Right cardiac atrium (tissue), 5 donors: Measurements from ENCODE around the gene TSPAN33. TPM values are rescaled to one million over a fixed set of nuclear protein-coding genes. Genes with fewer than 3 reads are reported as not detected.

Experiments
- ATAC-seq, 2 donors: fragments of 200-7000 bp; cut with Tn5 transposase; one replicate each; pipeline versions ENCODE4 v1.8.0 to v1.9.1; 2020; ENCODE audit warnings: moderate library complexity in 2 of 2, mild to moderate bottlenecking in 1 of 2
- DNase-seq, 3 donors: peaks; one replicate each; pipeline ENCODE4 v3.0.0-alpha.2; 2020
- H3K27ac ChIP-seq: one replicate; pipeline ENCODE4 v1.5.1; 2013; ENCODE audit warnings: mild to moderate bottlenecking, low read length, control low read depth, moderate library complexity
- H3K27me3 ChIP-seq: one replicate; pipeline ENCODE4 v1.6.1; 2013; ENCODE audit not compliant: control insufficient read depth, insufficient read depth
- H3K4me1 ChIP-seq: one replicate; pipeline ENCODE4 v1.6.1; 2013; ENCODE audit warnings: low read length; ENCODE audit not compliant: control insufficient read depth, insufficient read depth
- H3K4me3 ChIP-seq: one replicate; pipeline ENCODE4 v1.5.1; 2013; ENCODE audit warnings: low read length, control low read depth
- H3K9me3 ChIP-seq: one replicate; pipeline ENCODE4 v1.6.1; 2013; ENCODE audit warnings: low read length; ENCODE audit not compliant: control insufficient read depth
- WGBS: extraction: QIAGEN DNeasy Blood & Tissue Kit; methylation state at CpG from one replicate; pipeline ENCODE4 v1.1.7; 2013; 5-methylcytosine and 5-hydroxymethylcytosine counted together
- intact Hi-C, 4 donors: fragments of 100-400 bp; cut with DNase I; formaldehyde crosslinking; loops; one replicate each; pipeline versions ENCODE4 v1.11.0 to v1.14.0; 2022 to 2023
- long read RNA-seq, 4 donors: library from polyadenylated mRNA; unstranded; transcript quantifications; one replicate each; pipeline ENCODE4 v2.0.0, GENCODE V29; 2020 to 2021
- polyA plus RNA-seq: library from polyadenylated mRNA; stranded (reverse); fragments of 200-250 nt; gene quantifications from one replicate; pipeline ENCODE4 v1.2.3, GENCODE V29; 2013
- total RNA-seq, 4 donors: library from RNA; stranded (reverse); fragmentation: NEBNext Ultra II Directional; extraction: Animal tissue kit (Norgen Biotek cat#: 25700); gene quantifications; one replicate each; pipeline ENCODE4 v1.2.1, GENCODE V29; 2021
- donor health status: healthy with polysubstance abuse.
- donor health status: DM: no; HTN: yes; CAD: no.
- donor health status: DM: no; HTN: no; CAD: no.
- donor health status: DM: no; HTN: yes; CAD: no; lungs with severe emphysema.
- donor health status: DM: yes; HTN: yes; CAD: no.

TSPAN33 gene, protein sequence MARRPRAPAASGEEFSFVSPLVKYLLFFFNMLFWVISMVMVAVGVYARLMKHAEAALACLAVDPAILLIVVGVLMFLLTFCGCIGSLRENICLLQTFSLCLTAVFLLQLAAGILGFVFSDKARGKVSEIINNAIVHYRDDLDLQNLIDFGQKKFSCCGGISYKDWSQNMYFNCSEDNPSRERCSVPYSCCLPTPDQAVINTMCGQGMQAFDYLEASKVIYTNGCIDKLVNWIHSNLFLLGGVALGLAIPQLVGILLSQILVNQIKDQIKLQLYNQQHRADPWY
- total RNA-seq = 10 to 100 TPM; 12.8 to 17.8 (median 13.2) TPM
- polyA plus RNA-seq = 7.4 TPM
- long read RNA-seq, donor 1, transcript TSPAN33-201 (8 exons, 1,863 nt) = major isoform, 55 of 59 reads
- long read RNA-seq, donor 1, partial matches to known transcripts = 2 of 59 reads
- long read RNA-seq, donor 1, other reads (novel, unspliced or antisense) = 2 of 59 reads
- long read RNA-seq, donor 2, transcript TSPAN33-201 (8 exons, 1,863 nt) = major isoform, 30 of 33 reads
- long read RNA-seq, donor 2, partial matches to known transcripts = 1 of 33 reads
- long read RNA-seq, donor 2, other reads (novel, unspliced or antisense) = 2 of 33 reads
- long read RNA-seq, donor 3, partial matches to known transcripts = 3 of 6 reads
- long read RNA-seq, donor 3, other reads (novel, unspliced or antisense) = 0 of 6 reads
- long read RNA-seq, donor 4, transcript TSPAN33-201 (8 exons, 1,863 nt) = major isoform, 26 of 32 reads
- long read RNA-seq, donor 4, partial matches to known transcripts = 1 of 32 reads
- long read RNA-seq, donor 4, other reads (novel, unspliced or antisense) = 5 of 32 reads

DNA sequence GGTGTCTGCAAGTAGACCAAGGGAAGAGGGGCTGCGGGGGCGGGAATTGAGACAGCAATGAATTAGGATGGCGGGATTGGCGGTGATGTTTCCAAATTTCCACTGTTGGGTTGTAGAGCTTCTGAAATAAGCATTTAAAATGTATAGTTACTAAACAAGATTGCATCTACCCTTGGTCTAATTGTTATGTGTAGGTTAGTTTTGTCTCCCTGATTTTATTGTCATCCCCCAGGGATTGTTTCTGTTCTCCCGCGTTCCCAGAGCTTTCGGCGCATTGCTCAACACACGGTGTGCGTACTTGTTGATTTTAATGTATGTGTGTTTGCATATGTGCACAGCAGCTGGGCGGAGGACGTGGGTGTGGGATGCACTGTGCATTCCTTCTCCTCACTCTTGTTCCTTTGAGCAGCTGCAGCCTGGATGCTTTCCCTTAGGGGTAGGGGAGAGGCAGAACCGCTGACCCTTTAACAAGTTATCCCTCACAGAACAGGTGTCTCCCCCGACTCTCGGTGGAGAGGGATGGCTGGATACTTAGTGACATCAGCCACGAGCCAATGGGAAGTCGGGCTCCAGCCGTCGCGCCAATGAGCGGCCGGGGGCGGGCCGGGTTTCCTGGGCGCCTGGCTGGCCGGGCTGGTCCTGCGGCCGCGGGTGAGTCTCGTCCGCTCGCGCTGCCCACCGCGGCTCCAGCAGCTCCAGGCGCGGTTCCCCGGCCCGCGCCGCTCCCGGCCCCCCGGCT lies at the start of gene TSPAN33:
Gene TSPAN33 (plus strand): TSS at position 613 of the 739 bp plus-strand sequence. CDS start 274 bp downstream, outside the sequence.
- DNase-seq = peak; percentile 75 to 93 (median 91)
- H3K9me3 ChIP-seq = no peaks in the 10 kb centered on the region
- intact Hi-C loops = no loop called here
- no peaks in the 10 kb centered on the region for H3K27me3 ChIP-seq
- ATAC-seq = peak; percentile 91 to 96
- H3K4me3 ChIP-seq = peak within 1 kb of the TSS; percentile 90
- H3K4me1 ChIP-seq = peaks cover 4% of the 10 kb centered on the region
- 2% methylated on average over 43 of the region's 43 CpGs for WGBS
- no peak within 1 kb of the TSS for H3K27ac ChIP-seq

DNA sequence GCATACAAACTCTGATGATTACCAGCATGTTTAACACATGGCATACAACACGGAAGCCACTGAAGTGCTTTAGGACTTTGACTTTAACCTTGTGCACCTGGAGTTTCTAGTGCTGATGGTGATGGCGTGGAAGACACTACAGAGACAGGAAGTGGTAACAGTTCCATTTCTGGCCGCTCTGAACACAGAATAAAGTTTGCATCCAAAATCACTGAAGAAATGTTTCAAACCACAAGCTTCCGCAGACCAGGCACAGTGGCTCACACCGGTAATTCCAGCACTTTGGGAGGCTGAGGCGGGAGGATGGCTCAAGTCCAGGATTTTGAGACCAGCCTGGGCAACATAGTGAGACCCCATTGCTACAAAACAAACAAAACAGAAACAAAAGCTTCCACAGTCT lies 49.2 kb upstream of the TSPAN33 start:
- intact Hi-C loops = loop anchor here in 1 of 4 donors (10.0 kb wide), 1 partner anchor 200 kb away; no protein-coding TSS in a partner anchor
- WGBS = 57% methylated on average over 6 of the region's 6 CpGs

DNA sequence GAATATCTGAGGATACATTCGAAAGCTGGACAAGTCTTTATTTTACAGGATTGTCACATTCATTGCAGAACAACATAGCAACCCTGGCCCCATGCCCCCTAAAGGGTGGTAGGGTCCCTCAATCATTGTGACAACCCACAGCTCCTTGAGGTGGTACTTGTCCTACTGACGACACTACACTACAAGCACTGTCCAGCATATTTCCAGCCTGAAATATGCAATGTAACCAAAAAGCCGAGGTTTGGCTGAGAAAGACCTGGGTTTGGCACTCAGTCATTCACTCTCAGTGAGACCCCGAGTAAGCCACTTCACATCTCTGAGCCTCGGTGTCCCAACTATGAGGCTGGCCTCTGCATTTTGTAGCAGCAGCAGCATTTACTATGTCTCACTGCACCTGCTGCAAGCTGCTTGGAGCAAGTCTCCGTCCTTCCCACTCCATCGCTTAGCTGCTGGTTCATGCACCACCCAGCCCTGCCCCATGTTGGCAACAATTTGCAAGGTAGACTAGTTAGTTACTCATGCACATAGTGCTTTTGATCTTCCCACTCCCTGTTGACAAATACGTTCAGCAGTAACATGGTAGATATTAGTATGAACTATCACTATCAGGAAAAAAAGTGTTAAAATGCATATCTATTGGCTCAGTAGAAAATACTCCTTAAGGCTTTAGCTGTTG lies 46.0 kb upstream of the TSPAN33 start:
- DNase-seq (no peak), ATAC-seq (no peak)
- H3K9me3 ChIP-seq = no peaks in the 10 kb centered on the region
- 64% methylated on average over 8 of the region's 8 CpGs for WGBS
- H3K4me3 ChIP-seq = no peak overlapping the region
- no peaks in the 10 kb centered on the region for H3K27me3 ChIP-seq
- H3K27ac ChIP-seq = no peak overlapping the region
- H3K4me1 ChIP-seq = no peaks in the 10 kb centered on the region
- intact Hi-C loops = loop anchor here in 1 of 4 donors (10.0 kb wide), 1 partner anchor 204 kb away; no protein-coding TSS in a partner anchor

More for the DNA sequence above, 49.2 kb upstream of the TSPAN33 start:
- H3K4me1 ChIP-seq = no peaks in the 10 kb centered on the region
- H3K27ac ChIP-seq = no peak overlapping the region
- no peak overlapping the region for H3K4me3 ChIP-seq
- H3K27me3 ChIP-seq = no peaks in the 10 kb centered on the region
- DNase-seq (no peak), ATAC-seq (no peak)
- no peaks in the 10 kb centered on the region for H3K9me3 ChIP-seq

DNA sequence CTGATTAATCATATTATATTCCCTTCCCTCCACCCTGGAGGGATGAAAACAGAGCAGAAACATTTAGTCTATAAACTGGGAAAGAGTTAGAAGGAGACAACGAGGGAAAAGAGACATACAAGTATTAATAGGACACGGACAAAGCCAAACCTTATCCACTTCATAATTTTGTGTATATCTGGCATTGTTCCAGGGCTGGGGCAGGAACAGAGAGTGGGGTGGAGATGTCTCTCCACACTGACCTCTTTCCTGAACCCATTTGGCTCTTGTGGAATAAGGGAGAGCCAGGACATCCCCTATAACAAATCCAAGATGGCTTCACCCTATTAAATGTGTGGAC lies 43.7 kb upstream of the TSPAN33 start:
- WGBS = 62% methylated on average over 2 of the region's 2 CpGs
- Histone ChIP-seq H3K9me3 (no peaks in the 10 kb centered on the region), H3K4me3 (no peak overlapping the region), H3K27ac (no peak overlapping the region), H3K4me1 (no peaks in the 10 kb centered on the region), H3K27me3 (no peaks in the 10 kb centered on the region)
- DNase-seq (no peak), ATAC-seq (no peak)
- intact Hi-C loops = no loop called here

DNA sequence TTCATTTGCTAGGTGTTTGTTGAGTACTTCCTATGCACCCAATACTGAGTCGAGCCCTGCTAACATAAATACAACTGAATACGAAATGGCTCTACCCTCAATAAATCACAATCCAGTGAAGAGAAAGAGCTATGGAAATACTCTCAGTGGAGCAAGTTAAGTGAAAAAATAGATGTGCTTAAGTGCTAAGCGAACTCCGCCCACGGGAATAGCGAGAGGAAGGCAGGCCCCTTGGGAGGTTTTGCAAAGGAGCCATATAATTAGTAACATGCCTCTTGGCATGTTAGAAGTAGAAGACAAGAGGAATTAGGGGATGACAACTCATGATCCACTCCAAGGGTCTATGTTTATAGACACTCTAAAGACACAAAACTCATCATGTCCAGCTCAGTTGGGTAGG lies 42.8 kb upstream of the TSPAN33 start:
- Histone ChIP-seq H3K4me3 (no peak overlapping the region), H3K4me1 (no peaks in the 10 kb centered on the region), H3K9me3 (no peaks in the 10 kb centered on the region), H3K27me3 (no peaks in the 10 kb centered on the region), H3K27ac (no peak overlapping the region)
- DNase-seq (no peak), ATAC-seq (no peak)
- intact Hi-C loops = no loop called here
- WGBS = 71% methylated on average over 6 of the region's 6 CpGs

DNA sequence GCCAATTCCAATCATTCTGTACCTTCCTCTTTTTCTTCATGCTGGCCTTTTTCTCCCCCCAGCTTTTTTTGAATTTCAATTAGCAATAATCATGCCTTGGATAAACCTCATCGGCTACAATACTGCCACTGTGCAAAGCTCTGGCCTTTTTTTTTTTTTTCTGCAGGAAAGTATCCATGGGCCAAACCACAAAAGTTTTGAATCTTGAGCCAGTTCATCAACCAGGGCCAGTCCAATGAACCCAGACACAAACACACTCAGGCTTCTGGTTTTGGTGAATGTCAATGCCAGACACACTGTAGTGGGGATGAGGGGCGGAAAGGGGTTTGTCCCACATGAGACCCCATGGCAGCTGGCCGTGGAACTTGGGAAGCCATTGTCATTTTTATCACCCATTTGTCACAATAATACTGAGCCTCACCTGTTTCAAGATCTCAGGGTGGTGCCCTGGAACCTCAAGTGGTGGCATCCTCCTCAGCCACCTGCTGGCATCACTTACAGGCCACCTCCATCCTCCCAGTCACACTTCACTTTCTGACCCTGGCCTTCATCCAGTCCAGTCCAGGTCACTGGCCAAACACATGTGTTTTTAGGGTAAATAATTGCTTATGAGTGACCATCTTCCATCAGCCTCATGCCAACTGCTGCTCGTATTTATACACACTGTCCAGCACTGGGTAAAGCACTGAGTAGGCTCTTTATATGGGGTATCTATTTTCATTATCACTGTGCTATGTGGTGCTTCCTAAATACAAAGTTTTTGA lies 40.8 kb upstream of the TSPAN33 start:
- H3K9me3 ChIP-seq = no peaks in the 10 kb centered on the region
- ATAC-seq = no peak
- intact Hi-C loops = no loop called here
- H3K27me3 ChIP-seq = no peaks in the 10 kb centered on the region
- no peak overlapping the region for H3K4me3 ChIP-seq
- no peaks in the 10 kb centered on the region for H3K4me1 ChIP-seq
- no peak overlapping the region for H3K27ac ChIP-seq
- no peak for DNase-seq
- WGBS = 93% methylated on average over 4 of the region's 4 CpGs

DNA sequence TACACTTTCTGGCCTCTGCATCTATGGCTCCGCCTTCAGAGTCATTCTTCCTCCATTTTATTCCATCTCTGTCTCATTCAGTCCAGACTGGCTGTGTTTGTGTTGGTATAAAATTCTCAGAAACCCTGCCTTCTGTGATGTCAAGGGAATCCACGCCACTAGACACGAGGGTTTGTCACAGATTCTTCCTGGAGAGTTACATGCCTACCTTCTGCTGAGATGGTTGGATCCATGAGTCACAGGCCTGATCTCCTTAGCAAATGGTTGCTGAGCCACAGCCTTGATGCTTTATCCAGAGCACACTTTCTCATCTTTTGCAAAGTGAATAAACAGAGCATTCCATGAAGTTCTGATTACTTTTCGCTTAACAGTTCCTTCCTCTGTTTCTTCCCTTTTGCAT lies 35.9 kb upstream of the TSPAN33 start:
- H3K4me3 ChIP-seq = no peak overlapping the region
- ATAC-seq = no peak
- no peaks in the 10 kb centered on the region for H3K27me3 ChIP-seq
- H3K27ac ChIP-seq = no peak overlapping the region
- intact Hi-C loops = no loop called here
- H3K4me1 ChIP-seq = no peaks in the 10 kb centered on the region
- no peaks in the 10 kb centered on the region for H3K9me3 ChIP-seq
- WGBS = 91% methylated on average over 4 of the region's 4 CpGs
- no peak for DNase-seq

DNA sequence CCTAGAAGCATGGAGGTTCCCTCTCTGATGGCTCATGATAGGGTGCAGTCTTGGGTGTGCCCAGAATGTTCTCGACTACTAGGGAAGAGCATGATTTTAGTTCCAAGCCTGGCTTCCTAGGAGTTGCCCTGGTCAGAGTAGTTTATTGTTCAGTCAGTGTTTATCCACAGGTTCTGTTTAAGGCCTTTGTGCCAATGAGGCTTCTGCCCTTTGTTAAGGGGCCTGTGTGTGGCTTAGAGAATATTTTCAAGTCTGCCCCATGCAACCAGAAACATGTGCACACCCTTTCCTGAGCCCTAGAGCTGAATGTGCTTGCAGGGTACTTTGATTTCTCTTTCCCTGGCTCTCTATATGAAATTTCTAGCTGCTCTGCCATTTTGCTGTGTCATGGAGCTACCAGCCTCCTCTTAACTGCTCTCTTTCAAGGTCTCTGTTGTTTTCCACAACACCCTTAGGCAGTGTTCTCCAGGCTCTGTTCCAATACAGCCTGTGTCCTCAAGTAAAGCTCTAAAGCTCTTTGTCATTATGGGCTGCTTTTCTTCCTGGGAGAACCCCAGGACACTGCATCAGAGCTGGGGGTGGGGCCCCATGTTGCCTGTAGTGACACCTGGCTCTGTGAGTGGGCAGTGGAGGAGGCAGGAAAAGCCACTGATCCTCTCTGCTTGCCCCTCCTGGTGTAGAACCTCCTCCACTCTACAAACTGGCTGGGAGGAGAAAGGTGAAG lies 34.1 kb upstream of the TSPAN33 start:
- Histone ChIP-seq H3K27ac (no peak overlapping the region), H3K27me3 (no peaks in the 10 kb centered on the region), H3K4me1 (no peaks in the 10 kb centered on the region), H3K4me3 (no peak overlapping the region), H3K9me3 (no peaks in the 10 kb centered on the region)
- intact Hi-C loops = no loop called here
- 86% methylated on average over 1 of the region's 1 CpG for WGBS
- ATAC-seq = no peak
- no peak for DNase-seq

DNA sequence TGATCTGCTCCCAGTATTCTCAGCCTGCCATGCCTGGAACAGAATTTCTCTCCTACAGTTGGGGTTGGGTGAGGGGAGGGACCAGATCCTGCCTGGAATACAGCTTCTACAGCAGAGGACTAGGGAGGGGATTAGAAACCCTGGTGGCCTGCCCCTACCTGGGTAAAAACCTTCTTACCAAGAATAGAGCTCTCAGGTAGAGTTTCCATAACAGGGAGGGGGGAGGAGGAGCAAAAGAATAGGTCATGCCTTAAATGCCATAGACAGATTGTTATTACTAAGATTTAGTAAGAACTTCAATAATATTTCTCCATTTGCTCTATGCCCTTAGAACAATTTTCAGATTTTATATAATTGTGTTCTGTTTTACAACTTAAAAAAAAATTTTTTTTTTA lies 33.5 kb upstream of the TSPAN33 start:
- Histone ChIP-seq H3K27ac (no peak overlapping the region), H3K4me3 (no peak overlapping the region), H3K9me3 (no peaks in the 10 kb centered on the region), H3K27me3 (no peaks in the 10 kb centered on the region), H3K4me1 (no peaks in the 10 kb centered on the region)
- no peak for DNase-seq
- no peak for ATAC-seq
- intact Hi-C loops = no loop called here

DNA sequence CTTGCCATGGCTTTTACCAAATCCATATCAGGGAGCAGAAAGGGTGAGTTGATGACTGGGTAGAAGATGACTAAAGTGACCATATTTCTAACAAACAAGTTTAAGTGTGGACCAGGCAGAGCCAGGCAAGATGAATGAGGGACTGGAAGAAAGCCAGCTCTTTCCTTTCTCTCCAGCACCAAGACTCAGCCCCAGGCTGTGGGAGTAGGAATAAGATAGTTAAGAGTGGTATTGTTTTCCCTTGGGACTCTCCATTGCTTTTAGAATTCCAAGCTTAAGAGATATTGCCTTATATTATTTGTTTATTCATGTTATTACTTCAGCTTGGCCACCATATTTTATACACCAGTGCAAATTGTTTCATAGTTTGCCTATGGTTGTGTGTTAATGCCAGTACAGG lies 28.8 kb upstream of the TSPAN33 start:
- intact Hi-C loops = no loop called here
- DNase-seq (no peak), ATAC-seq (no peak)
- no peaks in the 10 kb centered on the region for H3K9me3 ChIP-seq
- H3K27ac ChIP-seq = no peak overlapping the region
- H3K4me1 ChIP-seq = no peaks in the 10 kb centered on the region
- no peaks in the 10 kb centered on the region for H3K27me3 ChIP-seq
- H3K4me3 ChIP-seq = no peak overlapping the region
